CD4-positive, alpha-beta T cell (primary cell): Measurements from ENCODE around the gene PKHD1. TPM values are rescaled to one million over a fixed set of nuclear protein-coding genes. Genes with fewer than 3 reads are reported as not detected.

Experiments
- ATAC-seq: fragments of 200-7000 bp; cut with Tn5 transposase; one replicate; pipeline ENCODE4 v1.10.0; 2022; ENCODE audit warnings: mild to moderate bottlenecking; ENCODE audit not compliant: poor library complexity
- CTCF ChIA-PET: fragments of 350-600 bp; sonication (Branson Sonifier 250); formaldehyde crosslinking; loops from one replicate; lab custom pipeline; 2021; ENCODE audit warnings: antibody characterized with exemption, inconsistent platforms; lab: Charles Lee
- POLR2A ChIA-PET: fragments of 350-600 bp; sonication (Branson Sonifier 250); formaldehyde crosslinking; loops from one replicate; lab custom pipeline; 2021; ENCODE audit warnings: antibody characterized with exemption, inconsistent platforms; lab: Charles Lee
- DNase-seq, 14 experiments: peaks; one replicate each; pipeline ENCODE4 v3.0.0-alpha.2; 2013 to 2020; ENCODE audit warnings: mixed read lengths in 2 of 14
- H3K27ac ChIP-seq, 2 donors: one replicate each; pipeline versions ENCODE4 v1.5.1 to v1.7.0; 2013; ENCODE audit warnings: low read length in 2 of 2, low read depth in 1 of 2, mild to moderate bottlenecking in 1 of 2
- H3K27me3 ChIP-seq, 2 experiments: 1 replicate in 1 of 2; 2 replicates in 1 of 2; pipeline versions ENCODE4 v1.6.1 to v1.7.0; 2013; ENCODE audit warnings: low read length in 2 of 2, control low read depth in 1 of 2, mild to moderate bottlenecking in 1 of 2, moderate library complexity in 1 of 2; ENCODE audit not compliant: insufficient read depth in 2 of 2, control insufficient read depth in 1 of 2
- H3K36me3 ChIP-seq: one replicate; pipeline ENCODE4 v1.6.1; 2013; ENCODE audit warnings: low read length, control low read depth; ENCODE audit not compliant: insufficient read depth
- H3K4me1 ChIP-seq: one replicate; pipeline ENCODE4 v1.6.1; 2013; ENCODE audit warnings: low read length, control low read depth; ENCODE audit not compliant: insufficient read depth
- H3K4me3 ChIP-seq: one replicate; pipeline ENCODE4 v1.5.1; 2013; ENCODE audit warnings: mild to moderate bottlenecking, low read length, moderate library complexity
- H3K9me3 ChIP-seq, 2 experiments: 1 replicate in 1 of 2; 2 replicates in 1 of 2; pipeline versions ENCODE4 v1.6.1 to v1.7.0; 2013; ENCODE audit warnings: low read length in 2 of 2, mild to moderate bottlenecking in 2 of 2, control low read depth in 1 of 2, moderate library complexity in 1 of 2; ENCODE audit not compliant: control insufficient read depth in 1 of 2, insufficient read depth in 1 of 2
- H3K27ac Mint-ChIP-seq: one replicate; pipeline ENCODE4 v1.8.0; 2020; ENCODE audit warnings: mixed read lengths
- H3K27me3 Mint-ChIP-seq: one replicate; pipeline ENCODE4 v1.8.0; 2021; ENCODE audit warnings: mixed read lengths
- H3K36me3 Mint-ChIP-seq: one replicate; pipeline ENCODE4 v1.8.0; 2021; ENCODE audit warnings: low read depth, mixed read lengths
- H3K4me1 Mint-ChIP-seq: one replicate; pipeline ENCODE4 v1.8.0; 2021; ENCODE audit warnings: low read depth, mixed read lengths
- H3K4me3 Mint-ChIP-seq: one replicate; pipeline ENCODE4 v1.8.0; 2020; ENCODE audit warnings: mild to moderate bottlenecking, mixed read lengths
- H3K9me3 Mint-ChIP-seq: one replicate; pipeline ENCODE4 v1.8.0; 2020; ENCODE audit warnings: mixed read lengths
- intact Hi-C, 2 experiments: fragments of 100-400 bp; cut with DNase I in 1 of 2; cut with micrococcal nuclease in 1 of 2; formaldehyde crosslinking; loops; one replicate each; pipeline versions ENCODE4 v1.15.1 to v1.9.0; 2023 to 2025; cut with DNase I, micrococcal nuclease
- total RNA-seq, 174 experiments: library from RNA in 2 of 174; stranded (reverse) in 2 of 174; gene quantifications; one replicate each; pipeline ENCODE4 v1.2.3 and lab custom pipeline; 2021 to 2026
- TF ChIP-seq, protein P1 (sequence below): fragments of 200-600 bp; IDR thresholded peaks from one replicate; pipeline ENCODE4 v1.8.0; 2022; ENCODE audit warnings: antibody characterized with exemption, mild to moderate bottlenecking

Gene PKHD1
- total RNA-seq, 2 experiments from 2014 or later: 0.03 TPM; not detected in 1

DNA sequence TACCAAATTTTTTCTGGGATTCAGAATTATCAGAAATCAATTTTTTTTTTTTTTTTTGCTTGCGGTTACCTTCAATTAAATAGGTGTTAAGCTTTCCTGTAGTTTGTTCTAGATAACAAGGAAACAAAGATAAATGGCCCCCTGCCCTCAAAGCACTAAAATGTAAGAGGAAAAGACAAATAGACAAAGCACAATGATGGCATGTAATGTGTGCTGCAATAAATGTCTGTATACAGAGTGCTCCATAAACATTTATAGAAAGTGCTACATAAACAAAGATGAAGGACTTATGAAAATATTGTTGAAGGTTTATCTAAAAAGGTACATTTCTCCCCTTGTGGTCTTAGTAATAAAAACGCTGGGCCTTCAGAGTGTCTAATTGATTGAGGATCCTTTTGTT, 384.6 kb downstream of the PKHD1 start:
- no peak overlapping the region for H3K4me3 ChIP-seq
- no peak overlapping the region for H3K4me3 Mint-ChIP-seq
- POLR2A ChIA-PET: no interaction called here
- DNase-seq (no peak), ATAC-seq (no peak)
- TF ChIP-seq, protein P1, sequence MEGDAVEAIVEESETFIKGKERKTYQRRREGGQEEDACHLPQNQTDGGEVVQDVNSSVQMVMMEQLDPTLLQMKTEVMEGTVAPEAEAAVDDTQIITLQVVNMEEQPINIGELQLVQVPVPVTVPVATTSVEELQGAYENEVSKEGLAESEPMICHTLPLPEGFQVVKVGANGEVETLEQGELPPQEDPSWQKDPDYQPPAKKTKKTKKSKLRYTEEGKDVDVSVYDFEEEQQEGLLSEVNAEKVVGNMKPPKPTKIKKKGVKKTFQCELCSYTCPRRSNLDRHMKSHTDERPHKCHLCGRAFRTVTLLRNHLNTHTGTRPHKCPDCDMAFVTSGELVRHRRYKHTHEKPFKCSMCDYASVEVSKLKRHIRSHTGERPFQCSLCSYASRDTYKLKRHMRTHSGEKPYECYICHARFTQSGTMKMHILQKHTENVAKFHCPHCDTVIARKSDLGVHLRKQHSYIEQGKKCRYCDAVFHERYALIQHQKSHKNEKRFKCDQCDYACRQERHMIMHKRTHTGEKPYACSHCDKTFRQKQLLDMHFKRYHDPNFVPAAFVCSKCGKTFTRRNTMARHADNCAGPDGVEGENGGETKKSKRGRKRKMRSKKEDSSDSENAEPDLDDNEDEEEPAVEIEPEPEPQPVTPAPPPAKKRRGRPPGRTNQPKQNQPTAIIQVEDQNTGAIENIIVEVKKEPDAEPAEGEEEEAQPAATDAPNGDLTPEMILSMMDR: no peak
- no peak overlapping the region for H3K27ac ChIP-seq
- H3K27me3 ChIP-seq: no peaks in the 10 kb centered on the region
- H3K27me3 Mint-ChIP-seq: no peaks in the 10 kb centered on the region
- no peak overlapping the region for H3K27ac Mint-ChIP-seq
- no peaks in the 10 kb centered on the region for H3K4me1 ChIP-seq
- CTCF ChIA-PET: no interaction called here
- H3K36me3 ChIP-seq: no peaks in the 10 kb centered on the region
- no peaks in the 10 kb centered on the region for H3K9me3 Mint-ChIP-seq
- H3K36me3 Mint-ChIP-seq: no peaks in the 10 kb centered on the region
- no peaks in the 10 kb centered on the region for H3K4me1 Mint-ChIP-seq
- intact Hi-C loops: no loop called here
- H3K9me3 ChIP-seq: no peaks in the 10 kb centered on the region

DNA sequence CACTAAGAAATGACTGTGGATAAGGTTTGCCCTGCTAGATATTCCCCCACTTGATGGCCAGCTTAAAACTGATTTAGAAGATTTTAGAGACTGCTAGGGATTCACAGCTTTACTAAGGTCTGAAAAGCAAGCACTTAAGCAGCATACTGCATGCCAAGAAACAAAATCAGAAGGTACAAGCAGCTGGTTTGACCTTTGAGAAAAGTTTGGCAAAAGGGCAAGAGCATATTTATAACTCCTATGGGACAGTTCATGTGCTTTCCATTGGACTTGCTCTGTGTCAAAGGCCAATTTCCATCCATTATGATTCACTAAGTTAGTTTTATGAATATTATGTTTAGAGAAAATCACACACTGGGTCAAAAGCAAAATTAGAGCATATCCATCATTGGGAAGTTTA, 402.8 kb downstream of the PKHD1 start:
- H3K4me1 Mint-ChIP-seq: no peaks in the 10 kb centered on the region
- no peaks in the 10 kb centered on the region for H3K27me3 Mint-ChIP-seq
- ChIA-PET CTCF (no interaction called here), POLR2A (no interaction called here)
- intact Hi-C loops: no loop called here
- Histone ChIP-seq H3K4me3 (no peak overlapping the region), H3K4me1 (no peaks in the 10 kb centered on the region), H3K27me3 (no peaks in the 10 kb centered on the region), H3K27ac (no peak overlapping the region), H3K9me3 (no peaks in the 10 kb centered on the region), H3K36me3 (no peaks in the 10 kb centered on the region)
- H3K4me3 Mint-ChIP-seq: no peak overlapping the region
- TF ChIP-seq, protein P1: no peak
- no peaks in the 10 kb centered on the region for H3K36me3 Mint-ChIP-seq
- ATAC-seq (no peak), DNase-seq (no peak)
- peaks cover 3% of the 10 kb centered on the region for H3K9me3 Mint-ChIP-seq
- H3K27ac Mint-ChIP-seq: no peak overlapping the region

DNA sequence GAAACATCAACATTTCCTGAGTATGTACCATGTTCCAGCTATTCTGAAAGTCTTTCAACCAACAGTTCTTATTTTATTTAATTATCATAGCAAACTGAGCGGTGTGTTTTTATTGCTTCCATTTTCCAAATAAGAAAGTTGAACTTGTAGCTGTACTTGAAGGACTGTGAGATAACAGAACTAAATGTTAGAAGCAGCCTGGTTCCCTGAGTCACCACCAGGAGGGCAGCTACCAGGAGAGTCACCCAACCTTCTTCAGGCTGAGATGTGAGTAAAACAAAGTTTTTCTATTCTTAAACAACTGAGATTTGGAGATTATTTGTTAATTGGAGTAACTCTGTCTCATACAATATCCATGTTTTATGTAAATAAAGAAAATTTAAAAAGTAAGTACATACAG, 403.4 kb downstream of the PKHD1 start:
- H3K36me3 ChIP-seq: no peaks in the 10 kb centered on the region
- CTCF ChIA-PET: no interaction called here
- ATAC-seq (no peak), DNase-seq (no peak)
- TF ChIP-seq, protein P1: no peak
- intact Hi-C loops: no loop called here
- H3K27ac ChIP-seq: no peak overlapping the region
- H3K4me3 ChIP-seq: no peak overlapping the region
- no peak overlapping the region for H3K4me3 Mint-ChIP-seq
- peaks cover 3% of the 10 kb centered on the region for H3K9me3 Mint-ChIP-seq
- POLR2A ChIA-PET: no interaction called here
- no peak overlapping the region for H3K27ac Mint-ChIP-seq
- H3K4me1 Mint-ChIP-seq: no peaks in the 10 kb centered on the region
- H3K27me3 ChIP-seq: no peaks in the 10 kb centered on the region
- H3K27me3 Mint-ChIP-seq: no peaks in the 10 kb centered on the region
- H3K9me3 ChIP-seq: no peaks in the 10 kb centered on the region
- H3K4me1 ChIP-seq: no peaks in the 10 kb centered on the region
- no peaks in the 10 kb centered on the region for H3K36me3 Mint-ChIP-seq
